Kidney capillary endothelial cell (primary cell): ENCODE results near the gene HSP90AA1.
"Not testable (repeated sequence)": the region's sequence is repeated elsewhere in the genome, so short reads cannot be mapped to it uniquely, and the experiment has no call there.

Experiments used
- DNase-seq: peaks from one replicate; pipeline ENCODE4 v3.0.0-alpha.2; 2018; ENCODE audit warnings: low spot score

Gene HSP90AA1

DNA sequence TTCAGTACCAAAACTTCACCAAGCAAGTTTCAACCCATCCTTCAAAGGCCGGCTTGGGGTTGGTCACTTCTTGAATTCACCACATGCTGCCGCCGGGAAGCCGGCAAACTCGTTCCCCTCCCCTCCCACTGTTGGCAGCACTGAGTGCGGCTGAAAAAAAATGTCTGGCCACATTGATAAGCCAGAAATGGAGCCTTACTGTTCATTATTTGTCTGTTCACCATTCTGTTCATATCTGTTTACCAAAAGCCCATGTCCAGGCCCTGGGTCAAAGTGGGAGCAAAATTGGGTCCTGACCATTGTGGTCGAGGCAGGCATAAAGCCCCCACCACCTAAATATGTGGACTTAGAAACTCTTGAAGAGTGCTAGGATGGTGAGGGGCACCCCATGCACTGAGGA lies 7.3 kb upstream of the HSP90AA1 start:
- DNase-seq, result no peak

DNA sequence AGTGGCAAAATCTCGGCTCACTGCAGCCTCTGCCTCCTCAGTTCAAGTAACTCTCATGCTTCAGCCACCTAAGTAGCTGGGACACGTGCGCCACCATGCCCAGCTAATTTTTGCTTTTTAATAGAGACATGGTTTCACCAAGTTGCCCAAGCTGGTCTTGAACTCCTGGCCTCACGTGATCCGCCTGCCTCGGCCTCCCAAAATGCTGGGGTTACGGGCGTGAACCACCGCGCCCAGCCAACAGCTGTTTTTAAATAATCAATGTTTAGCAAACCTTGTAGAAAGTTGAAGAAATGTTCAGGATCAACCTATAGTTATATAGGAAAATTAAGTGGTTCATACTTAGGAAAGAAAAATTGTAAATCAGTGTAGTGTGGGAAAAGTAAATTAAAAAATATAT lies 6.0 kb upstream of the HSP90AA1 start:
- no peak for DNase-seq

DNA sequence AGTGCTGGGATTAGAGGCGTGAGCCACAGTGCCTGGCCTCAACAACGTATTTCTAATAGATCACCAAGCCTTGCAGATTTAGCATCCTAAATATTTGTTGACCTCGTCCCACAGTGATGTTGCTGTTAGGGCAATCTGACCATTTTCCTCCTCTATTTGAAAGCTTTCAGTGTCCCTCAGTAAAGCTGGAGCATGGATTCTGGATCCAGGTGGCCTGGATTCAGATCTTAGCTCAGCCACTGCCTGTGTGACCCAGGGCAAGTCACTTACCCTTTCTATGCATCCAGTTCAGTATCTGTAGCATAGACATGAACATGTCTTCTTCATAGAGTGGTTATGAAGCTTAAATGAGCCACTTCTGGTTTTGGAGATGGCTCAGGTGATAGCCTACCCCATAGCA lies 3.9 kb upstream of the HSP90AA1 start:
- no peak for DNase-seq

DNA sequence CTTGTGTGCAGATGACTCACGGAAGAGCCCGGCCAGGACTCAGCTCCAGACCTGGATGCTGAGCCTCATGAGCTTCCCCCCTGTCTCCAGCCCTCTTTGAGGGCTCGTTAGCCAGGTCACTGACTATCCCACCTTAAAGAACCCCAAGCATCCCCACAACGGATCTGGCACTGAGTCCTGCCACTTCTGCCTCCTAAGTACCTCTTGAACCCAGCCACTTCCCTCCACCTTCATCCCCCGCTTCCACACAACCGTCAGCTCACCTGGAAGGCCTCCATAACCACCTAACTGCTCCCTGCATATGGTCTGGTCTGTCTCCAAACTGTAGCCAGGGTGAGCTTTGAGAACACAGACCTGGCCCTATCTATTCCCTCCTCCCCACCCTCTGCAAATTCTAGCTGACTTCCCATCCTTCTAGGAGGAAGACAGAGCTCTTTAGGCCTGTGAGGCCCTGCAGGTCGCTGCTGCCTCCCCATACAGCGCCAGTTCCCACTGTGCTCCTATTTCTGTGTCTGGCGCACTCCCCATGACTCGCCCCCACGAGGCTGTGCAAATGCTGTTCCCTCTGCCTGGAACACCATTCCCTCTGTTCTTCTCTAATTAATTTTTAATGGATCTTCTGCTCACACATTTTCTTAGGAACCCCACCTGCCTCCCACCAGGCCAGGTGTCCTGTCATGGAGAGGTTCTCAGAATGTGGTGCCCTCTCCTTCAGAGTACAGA lies 2.9 kb upstream of the HSP90AA1 start:
- no peak for DNase-seq

DNA sequence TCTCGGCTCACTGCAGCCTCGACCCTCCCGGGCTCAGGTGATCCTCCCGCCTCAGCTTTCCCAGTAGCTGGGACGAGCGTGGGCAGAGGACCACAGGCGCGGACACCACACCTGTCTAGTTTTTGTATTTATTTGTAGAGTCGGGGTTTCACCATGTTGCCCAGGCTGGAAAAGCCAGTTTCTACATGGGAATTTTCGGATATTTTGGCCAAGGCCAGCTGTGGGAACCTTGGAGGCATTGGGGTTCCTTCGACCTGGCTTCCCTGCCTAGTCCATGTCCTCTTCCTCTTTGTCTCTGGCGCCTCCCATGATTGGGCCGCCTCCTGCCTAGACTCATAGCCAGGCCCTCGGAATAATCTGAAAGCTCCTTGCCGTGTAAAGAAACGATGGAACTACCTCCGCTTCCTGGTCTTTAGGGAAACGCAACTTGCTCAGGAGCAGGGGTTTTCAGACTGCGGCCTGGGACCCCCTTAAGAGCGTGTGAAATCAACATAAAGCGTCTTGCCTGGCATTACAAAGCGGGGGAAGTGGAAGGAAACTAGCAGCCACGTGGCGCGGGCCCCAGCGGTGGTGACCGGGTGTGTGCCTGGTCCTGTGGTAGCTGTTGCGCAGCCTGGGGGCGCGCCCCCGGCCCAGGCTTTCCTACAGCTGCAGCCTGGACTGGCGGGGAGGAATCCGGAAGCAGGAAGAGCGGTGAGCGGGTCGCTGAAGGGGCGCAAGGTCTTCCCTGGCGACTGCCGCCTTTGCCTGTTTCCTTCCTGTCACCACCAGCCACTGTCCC lies 1.4 kb upstream of the HSP90AA1 start:
- peak; percentile 76 for DNase-seq

DNA sequence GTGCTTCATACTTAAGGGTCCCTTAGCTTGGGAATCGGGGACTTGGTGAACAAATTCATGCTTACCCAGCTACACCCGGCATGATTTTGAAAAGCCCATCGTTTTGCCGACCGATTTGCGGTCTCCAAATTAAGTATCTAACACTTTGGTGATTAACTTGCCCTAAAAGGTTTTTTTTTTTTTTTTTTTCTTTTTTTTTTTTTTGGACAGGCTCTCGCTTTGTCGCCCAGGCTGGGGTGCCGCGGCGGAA lies 843 bp upstream of the HSP90AA1 start:
- DNase-seq, result no peak

DNA sequence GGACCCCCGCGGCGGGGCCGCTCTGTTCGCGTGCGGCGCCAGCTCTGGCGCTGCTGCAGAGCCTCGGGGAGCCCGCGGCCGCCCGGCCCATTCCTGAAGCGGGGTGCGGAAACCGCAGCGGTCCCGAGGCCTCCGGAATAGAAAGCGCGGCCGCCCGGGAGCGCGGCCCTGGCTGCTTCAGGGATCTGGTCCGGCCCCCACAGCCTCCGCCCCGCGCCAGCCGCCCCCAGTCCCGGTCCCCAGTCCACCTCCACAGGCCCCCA lies 204 bp downstream of the HSP90AA1 start:
- DNase-seq, result no peak

DNA sequence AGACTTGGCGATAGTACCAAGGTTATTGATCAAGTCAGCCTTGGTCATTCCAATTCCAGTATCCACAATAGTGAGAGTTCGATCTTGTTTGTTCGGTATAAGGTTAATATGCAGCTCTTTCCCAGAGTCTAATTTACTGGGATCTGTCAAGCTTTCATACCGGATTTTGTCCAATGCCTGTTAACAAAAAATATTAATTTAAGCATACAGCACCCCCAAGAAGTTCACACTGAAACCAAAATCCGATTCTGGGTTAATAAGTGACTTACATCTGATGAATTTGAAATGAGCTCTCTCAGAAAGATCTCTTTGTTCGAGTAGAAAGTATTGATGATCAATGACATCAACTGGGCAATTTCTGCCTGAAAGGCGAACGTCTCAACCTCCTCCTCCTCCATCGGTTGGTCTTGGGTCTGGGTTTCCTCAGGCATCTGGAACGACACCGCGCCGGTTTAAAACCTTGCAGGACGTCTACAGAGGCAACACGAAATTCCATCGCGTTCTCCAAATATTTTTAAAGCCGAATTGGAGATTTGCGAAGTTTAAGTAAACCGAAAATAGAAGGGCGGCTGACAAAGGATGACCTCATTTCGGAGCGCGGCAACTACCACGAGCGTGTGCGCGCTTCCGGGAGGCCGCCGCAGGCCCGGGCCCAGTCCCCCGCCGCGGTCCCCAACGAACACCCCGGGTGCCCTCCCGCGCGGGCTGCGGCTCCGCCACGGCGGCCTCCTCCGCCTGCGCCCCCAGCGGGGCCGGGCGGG lies 716 bp downstream of the HSP90AA1 start:
- peak; percentile 44 for DNase-seq

DNA sequence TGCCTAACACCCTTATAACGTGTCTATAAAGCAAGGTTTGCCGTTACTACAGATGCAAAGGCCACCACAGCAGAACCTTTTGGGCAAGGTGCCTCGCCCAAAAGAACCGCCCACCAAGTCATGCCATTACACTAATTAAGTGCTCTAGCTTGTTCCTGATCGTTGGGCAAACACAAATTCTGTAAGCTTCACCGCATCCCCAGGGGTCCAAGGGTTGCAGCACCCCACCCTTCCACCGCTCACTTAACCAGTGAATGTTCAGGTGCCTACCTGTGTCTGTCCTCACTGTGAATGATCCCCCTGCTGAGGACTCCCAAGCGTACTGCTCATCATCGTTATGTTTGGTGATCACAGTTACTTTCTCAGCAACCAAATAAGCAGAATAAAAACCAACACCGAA lies 1.4 kb downstream of the HSP90AA1 start:
- DNase-seq, result no peak

DNA sequence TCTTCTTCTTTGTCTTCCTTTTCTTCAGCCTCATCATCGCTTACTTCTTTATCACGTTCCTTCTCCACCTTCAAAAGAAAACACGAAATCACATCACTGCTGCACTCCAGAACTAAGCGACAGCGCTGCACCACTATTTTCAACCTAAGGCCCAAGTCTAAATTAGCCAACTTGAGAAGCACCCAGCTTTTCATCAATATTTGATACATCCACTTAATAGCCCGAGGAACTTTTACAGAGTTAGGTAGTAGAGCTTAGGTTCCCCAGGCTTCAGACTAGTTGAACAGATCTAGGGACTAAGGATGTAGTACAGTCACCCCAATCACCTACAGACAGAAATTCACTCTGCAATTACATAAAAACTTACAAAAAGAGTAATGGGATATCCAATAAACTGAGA lies 1.9 kb downstream of the HSP90AA1 start:
- no peak for DNase-seq

DNA sequence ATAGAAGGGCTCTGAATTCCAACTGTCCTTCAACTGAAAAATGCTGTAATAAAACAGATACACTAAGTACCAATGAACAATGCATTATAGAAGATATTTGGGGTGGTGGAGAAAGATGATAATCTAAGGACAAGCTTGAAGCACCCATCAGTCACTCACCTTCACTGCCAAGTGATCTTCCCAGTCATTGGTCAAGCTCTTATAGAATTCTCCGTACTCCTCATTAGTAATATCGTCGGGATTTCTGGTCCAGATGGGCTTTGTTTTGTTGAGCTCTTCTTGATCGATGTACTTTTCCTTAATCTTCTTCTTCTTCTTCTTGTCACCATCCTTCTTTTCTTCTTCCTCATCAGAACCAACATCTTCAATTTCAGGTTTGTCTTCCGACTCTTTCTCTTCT lies 2.3 kb downstream of the HSP90AA1 start:
- DNase-seq, result not testable (repeated sequence)

DNA sequence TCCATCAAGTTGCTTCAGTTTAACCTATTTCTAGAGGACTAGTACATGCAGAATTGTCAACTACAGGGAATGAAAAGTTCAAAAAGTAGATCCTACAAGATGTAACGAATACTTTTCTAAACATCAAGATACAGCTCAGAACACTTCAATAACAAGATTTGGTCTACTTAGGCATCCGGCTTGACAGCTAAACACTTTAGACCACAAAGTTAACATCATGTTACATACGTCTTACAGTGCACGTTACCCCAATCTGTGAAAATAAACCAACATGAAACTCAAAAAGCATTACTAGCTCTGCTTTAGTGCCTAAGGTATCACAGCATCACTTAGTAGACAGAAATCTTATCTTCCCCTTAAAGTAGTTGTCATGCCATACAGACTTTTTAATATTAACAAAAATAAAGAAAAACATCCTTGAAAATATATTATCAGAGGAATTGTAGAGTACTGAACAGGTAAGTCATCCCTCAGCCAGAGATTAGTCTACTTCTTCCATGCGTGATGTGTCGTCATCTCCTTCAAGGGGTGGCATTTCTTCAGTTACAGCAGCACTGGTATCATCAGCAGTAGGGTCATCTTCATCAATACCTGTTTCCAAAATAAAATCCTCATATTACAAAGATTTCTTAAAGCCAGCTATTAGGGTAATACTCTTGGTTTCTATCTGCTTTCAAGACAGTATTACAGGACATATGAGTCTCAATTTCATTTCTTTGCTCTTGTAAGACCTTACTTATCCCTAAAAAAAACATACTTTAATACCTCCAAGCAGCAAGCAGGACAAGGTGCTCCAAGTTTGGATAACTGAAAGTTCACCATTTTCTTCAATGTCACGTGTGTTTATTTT lies 5.4 kb downstream of the HSP90AA1 start:
- no peak for DNase-seq

DNA sequence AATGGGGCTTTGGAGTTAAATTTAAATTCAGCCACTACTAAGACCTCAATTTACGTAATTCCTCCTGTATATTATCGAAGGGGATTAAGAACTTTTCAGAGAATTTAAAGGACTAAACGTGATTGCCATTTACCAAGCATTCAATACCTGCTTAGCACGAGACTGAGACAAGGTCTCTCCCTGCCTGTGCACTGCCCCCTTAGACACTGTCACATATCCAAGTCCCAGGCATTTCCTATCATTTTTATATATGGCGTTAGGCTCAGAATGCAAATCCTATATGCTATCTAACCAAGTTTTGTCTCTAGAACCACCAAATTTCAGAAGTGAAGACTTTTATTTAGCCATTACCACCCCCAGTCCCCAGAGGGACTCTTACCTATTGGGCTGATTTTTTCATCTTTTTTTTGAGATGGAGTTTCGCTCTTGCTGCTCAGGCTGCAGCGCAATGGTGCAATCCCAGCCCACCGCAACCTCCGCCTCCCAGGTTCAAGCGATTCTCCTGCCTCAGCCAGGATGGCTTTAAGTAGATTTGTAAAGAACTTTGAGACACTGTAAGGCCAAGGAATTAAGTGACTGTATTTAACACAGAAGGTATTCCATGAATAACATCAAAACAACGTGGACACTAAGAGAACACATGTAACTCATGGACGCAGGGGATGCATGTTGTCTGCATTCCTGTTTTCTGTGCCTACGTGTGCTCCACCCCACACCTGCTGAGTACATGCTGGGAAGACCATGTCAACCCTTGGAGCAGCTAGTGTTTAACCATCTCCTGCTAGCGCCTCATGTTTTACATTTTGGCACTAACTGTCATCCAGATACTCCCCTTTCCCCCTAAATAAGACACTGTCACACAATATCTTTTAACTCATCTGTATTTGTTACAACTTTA lies 6.4 kb downstream of the HSP90AA1 start:
- no peak for DNase-seq

DNA sequence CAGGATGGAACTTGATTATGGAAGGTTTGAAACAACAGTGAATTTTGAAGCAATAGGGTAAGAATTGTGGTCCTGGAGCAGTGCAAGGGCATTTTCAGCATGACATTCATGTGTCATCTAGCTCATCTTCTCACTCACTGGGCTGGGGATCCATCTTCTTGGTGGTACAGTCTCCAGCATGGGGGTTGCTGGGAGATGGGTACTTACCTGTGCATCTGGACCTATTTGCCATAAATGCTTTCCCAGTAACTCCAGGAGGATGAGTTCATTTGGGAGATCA lies 7.2 kb downstream of the HSP90AA1 start:
- DNase-seq, result no peak

DNA sequence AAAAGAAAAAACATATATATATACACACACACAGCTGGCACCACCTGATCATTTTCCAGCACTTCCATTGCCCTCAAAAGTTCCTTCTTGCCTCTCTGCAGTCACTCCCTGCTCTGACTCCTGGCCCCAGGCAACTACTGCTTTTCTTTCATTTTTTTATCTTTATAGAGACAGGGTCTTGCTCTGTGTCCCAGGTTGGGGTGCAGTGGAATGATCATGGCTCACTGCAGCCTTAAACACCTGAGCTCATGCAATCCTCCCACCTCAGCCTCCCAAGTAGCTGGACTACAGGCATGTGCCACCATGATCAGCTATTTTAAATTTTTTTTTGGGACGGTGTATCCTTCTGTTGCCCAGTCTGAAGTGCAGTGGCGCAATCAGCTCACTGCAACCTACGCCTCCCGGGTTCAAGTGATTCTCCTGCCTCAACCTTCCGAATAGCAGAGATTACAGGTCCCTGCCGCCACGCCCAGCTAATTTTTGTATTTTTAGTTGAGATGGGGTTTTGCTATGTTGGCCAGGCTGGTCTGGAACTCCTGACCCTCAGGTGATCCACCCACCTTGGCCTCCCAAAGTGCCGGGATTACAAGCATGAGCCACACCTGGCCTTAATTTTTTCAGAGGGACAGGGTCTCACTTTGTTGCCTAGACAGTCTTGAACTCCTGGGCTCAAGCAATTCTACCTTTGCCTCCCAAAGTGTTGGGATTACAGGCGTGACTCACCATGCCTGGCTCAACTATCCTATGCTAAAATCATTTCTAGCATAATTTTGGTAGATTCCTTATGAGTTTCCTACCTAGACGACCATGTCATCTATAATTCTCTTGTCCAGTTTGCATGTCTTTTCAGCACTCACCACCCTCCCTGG lies 7.8 kb downstream of the HSP90AA1 start:
- DNase-seq, result no peak

DNA sequence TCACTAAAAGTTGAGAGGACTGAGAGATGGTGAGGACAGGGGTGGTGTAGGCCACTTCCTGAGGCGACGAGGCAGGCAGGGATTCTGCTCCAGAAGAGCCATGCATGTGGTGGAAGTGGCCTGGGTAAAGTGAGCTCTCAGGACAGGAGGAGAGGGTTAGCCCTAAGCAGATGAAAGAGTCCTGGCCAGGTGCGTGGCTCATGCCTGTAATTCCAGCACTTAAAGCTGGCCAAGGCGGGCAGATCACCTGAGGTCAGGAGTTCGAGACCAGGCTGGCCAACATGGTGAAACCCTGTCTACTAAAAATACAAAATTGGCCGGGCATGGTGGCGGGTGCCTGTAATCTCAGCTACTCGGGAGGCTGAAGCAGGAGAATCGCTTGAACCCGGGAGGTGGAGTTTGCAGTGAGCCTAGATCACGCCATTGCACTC lies 8.5 kb downstream of the HSP90AA1 start:
- not testable (repeated sequence) for DNase-seq

DNA sequence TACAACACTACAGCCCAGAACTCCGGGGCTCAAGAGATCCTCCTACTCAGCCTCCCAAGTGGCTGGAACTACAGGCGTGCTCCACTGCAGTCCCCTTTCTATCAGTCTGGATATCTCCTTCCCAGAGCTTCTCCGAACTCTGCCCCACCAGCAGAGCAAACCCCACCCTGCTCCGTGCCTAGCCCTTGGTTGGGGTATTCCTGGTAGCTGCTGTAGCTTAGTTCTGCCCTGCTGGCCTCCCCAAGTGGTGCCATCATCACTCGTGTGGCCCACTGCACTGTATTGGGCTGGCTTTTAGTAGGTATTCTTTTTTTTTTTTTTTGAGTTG lies 9.5 kb downstream of the HSP90AA1 start:
- no peak for DNase-seq

DNA sequence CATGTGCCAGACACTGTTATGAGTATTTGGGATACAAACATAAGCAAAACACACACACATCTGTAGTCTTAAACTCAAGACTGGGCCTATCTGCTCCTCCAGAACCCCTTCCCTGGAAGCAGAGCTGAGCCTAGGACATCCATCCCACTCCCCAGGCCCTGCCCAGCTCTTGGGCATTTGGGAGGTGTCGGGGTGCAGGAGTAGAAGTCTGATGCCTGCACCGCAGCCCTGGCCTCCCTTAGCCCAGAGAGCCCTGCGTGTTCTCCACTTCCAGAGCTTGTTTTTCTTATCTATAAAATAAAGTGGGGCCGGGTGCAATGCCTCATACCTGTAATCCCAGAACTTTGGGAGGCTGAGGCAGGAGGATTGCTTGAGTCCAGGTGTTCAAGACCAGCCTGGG lies 11.7 kb downstream of the HSP90AA1 start:
- no peak for DNase-seq

DNA sequence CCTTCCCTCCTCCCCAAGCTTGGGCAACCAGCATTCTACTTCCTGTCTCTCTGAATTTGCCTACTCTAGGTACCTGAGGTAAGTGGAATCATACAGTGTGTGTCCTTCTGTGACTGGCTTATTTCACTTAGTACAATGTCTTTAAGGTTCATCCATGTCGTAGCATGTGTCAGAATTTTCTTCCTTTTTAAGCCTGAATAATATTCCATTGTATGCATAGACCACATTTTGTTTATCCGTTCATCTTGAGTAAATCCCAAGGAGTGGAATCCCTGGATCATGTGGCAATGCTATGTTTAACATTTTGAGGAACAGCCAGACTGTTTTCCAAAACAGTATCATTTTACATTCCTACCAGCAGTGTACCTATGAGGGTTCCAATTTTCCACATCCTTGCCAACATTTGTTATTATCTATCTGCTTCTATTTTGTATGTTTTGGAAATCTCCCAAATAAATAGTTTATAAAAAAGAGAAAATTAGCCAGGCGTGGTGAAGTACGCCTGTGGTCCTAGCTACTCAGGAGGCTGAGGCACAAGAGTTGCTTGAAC lies 12.4 kb downstream of the HSP90AA1 start:
- no peak for DNase-seq

DNA sequence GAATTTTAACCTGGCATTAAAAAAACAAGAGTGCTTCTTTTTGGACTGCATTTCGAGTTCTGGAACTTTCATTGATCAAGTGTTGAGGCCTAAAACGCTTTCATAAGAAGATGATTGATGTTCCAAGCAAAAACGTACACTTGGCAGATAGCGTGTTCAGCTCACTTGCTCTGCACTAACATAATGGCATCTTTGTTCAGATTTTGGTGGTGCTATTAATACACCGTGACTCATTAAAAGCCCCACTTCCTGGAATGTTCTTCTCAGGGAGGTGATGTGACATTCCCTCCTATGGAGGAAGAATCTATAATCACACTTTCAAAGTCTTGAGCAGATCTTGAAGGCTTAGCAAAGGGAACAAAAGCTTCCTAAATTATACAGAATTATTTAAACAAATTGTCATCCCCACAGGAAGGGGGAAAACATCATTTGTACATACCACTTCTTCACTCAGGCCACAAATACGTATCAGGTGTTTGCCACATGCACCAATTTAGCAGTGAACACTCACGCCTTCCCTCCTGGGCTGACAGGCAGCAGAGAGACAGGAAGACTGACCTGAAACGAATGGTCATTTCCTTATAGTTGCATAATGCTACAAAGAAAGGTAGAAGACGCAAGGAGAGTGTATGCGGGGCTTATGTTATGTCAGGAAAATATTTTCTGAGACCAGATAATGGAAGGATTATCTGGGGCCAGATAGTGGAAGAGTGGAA lies 15.4 kb downstream of the HSP90AA1 start:
- DNase-seq, result peak; percentile 23
